ENCODE measurements around the gene GIMD1.

GIMD1 gene

GRCh38 chr4:106318511-106318910 is 50.1 kb downstream of the GIMD1 start:
- Histone ChIP-seq H3K36me3 (ENCODE audit: control insufficient read depth, insufficient read depth, low read length) (no peaks in the 10 kb centered on the region), H3K4me3 (ENCODE audit: low read length) (no peak overlapping the region), H3K4me1 (ENCODE audit: control insufficient read depth, insufficient read depth, low read length) (peaks cover 17% of the 10 kb centered on the region), H3K27me3 (ENCODE audit: control insufficient read depth, insufficient read depth, low read length) (no peaks in the 10 kb centered on the region), H3K9ac (ENCODE audit: low read length) (no peak overlapping the region), H3K27ac (ENCODE audit: low read depth, low read length) (no peak overlapping the region)

- Histone ChIP-seq H3K4me3 (ENCODE audit: low read length) (peak overlapping the region; percentile 92), H3K27ac (ENCODE audit: low read depth, low read length) (no peak overlapping the region), H3K9ac (ENCODE audit: low read length) (no peak overlapping the region), H3K27me3 (ENCODE audit: control insufficient read depth, insufficient read depth, low read length) (no peaks in the 10 kb centered on the region), H3K36me3 (ENCODE audit: control insufficient read depth, insufficient read depth, low read length) (no peaks in the 10 kb centered on the region), H3K4me1 (ENCODE audit: control insufficient read depth, insufficient read depth, low read length) (peaks cover 17% of the 10 kb centered on the region)
Observed at GRCh38 chr4:106317815-106318214, 50.8 kb downstream of the GIMD1 start.

DNA sequence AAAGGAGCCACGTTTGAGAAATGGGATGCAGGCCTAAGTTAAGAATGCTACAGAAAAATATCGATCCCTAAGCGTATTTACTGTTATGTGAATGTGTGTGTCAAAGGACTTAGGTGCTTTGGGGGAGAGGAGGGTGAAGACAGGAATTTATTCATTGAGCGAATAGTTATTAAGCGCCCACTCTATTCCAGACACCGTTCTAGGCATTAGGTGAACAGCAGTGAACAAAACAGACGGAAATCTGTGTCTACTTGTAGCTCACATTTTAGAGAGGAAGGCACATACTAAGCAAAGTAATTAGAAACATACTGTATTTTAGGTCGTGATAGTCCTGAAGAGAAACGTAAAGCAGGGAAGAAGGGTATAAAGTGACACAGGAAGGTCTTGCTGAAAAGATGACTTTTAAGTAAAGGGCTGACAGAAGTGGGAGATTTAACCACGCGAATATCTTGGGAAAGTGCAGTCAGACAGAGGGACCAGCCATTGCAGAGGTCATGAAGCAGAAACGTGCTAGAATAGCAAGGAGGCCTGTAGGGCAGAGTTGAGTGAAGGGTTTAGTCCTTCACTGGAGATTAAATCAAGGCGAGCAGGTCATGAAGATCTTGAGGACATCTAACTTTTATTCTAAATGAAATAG is 51.7 kb downstream of the GIMD1 start:
- Histone ChIP-seq H3K27me3 (ENCODE audit: control insufficient read depth, insufficient read depth, low read length) (no peaks in the 10 kb centered on the region), H3K4me1 (ENCODE audit: control insufficient read depth, insufficient read depth, low read length) (peaks cover 17% of the 10 kb centered on the region), H3K9ac (ENCODE audit: low read length) (peak overlapping the region; percentile 91), H3K36me3 (ENCODE audit: control insufficient read depth, insufficient read depth, low read length) (no peaks in the 10 kb centered on the region), H3K4me3 (ENCODE audit: low read length) (peak overlapping the region; percentile 92), H3K27ac (ENCODE audit: low read depth, low read length) (peak overlapping the region; percentile 97)

DNA sequence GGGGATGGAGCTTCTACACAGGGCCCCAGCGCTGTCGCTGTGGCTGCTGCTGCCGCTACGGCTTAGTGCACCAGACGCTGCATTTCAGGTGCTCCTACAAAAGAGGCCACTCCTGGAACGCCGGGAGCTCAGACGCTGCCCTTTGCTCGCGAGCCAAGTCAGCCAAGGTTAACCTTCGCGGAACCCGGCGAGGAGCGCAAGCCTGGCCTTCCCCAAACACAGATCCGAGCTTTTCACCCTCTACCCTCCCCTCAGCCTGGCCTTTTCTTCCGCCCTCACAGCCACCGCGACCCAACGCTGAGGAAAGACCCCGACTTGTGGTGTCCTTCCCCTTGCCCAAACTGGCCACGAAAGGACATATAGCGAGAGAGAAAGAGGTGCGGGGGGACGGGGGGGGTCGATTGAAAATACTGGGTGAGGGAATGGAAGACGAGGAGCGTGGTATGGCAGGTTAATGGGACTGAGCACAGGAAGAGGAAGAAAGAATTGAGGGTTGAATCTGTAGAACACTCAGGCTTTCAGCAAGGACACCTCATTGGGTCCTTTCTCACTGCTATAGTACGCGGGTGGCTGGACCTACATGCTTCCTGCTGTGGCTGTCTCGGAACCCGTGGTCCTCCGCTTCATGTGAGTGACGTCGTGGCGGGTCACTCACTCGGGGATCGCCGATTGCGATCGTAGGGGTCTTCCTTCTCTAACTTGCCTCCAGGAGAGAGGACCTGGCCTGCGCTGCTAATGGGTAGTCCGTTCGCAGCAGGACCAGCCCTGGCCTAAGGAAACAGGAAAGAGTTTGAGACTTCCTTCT is 52.4 kb downstream of the GIMD1 start, which contains the start of the genes AIMP1 and TBCK:
Gene AIMP1 (plus strand): TSS at position 583 of the 805 bp plus-strand sequence. CDS start 8,460 bp downstream, outside the sequence.
Gene TBCK (minus strand): TSS at position 242 of the 805 bp plus-strand sequence. CDS start 7,249 bp downstream, outside the sequence.
- H3K27me3 ChIP-seq (ENCODE audit: control insufficient read depth, insufficient read depth, low read length), result no peaks in the 10 kb centered on the region
- no peaks in the 10 kb centered on the region for H3K36me3 ChIP-seq (ENCODE audit: control insufficient read depth, insufficient read depth, low read length)
- H3K4me3 ChIP-seq (ENCODE audit: low read length), result peak within 1 kb of the TSS; percentile 92
- peak within 1 kb of the TSS; percentile 97 for H3K27ac ChIP-seq (ENCODE audit: low read depth, low read length)
- H3K9ac ChIP-seq (ENCODE audit: low read length), result peak within 1 kb of the TSS; percentile 91
- peaks cover 17% of the 10 kb centered on the region for H3K4me1 ChIP-seq (ENCODE audit: control insufficient read depth, insufficient read depth, low read length)

- peak overlapping the region; percentile 92 for H3K4me3 ChIP-seq (ENCODE audit: low read length)
- H3K9ac ChIP-seq (ENCODE audit: low read length), result peak overlapping the region; percentile 91
- H3K27me3 ChIP-seq (ENCODE audit: control insufficient read depth, insufficient read depth, low read length), result no peaks in the 10 kb centered on the region
- peaks cover 17% of the 10 kb centered on the region for H3K4me1 ChIP-seq (ENCODE audit: control insufficient read depth, insufficient read depth, low read length)
- H3K36me3 ChIP-seq (ENCODE audit: control insufficient read depth, insufficient read depth, low read length), result no peaks in the 10 kb centered on the region
- H3K27ac ChIP-seq (ENCODE audit: low read depth, low read length), result peak overlapping the region; percentile 97
Observed at GRCh38 chr4:106315476-106315967, 53.1 kb downstream of the GIMD1 start.

- no peaks in the 10 kb centered on the region for H3K27me3 ChIP-seq (ENCODE audit: control insufficient read depth, insufficient read depth, low read length)
- H3K4me1 ChIP-seq (ENCODE audit: control insufficient read depth, insufficient read depth, low read length), result peaks cover 17% of the 10 kb centered on the region
- no peak overlapping the region for H3K27ac ChIP-seq (ENCODE audit: low read depth, low read length)
- H3K9ac ChIP-seq (ENCODE audit: low read length), result no peak overlapping the region
- H3K4me3 ChIP-seq (ENCODE audit: low read length), result peak overlapping the region; percentile 92
- H3K36me3 ChIP-seq (ENCODE audit: control insufficient read depth, insufficient read depth, low read length), result no peaks in the 10 kb centered on the region
Observed at GRCh38 chr4:106314960-106315359, 53.6 kb downstream of the GIMD1 start.

DNA sequence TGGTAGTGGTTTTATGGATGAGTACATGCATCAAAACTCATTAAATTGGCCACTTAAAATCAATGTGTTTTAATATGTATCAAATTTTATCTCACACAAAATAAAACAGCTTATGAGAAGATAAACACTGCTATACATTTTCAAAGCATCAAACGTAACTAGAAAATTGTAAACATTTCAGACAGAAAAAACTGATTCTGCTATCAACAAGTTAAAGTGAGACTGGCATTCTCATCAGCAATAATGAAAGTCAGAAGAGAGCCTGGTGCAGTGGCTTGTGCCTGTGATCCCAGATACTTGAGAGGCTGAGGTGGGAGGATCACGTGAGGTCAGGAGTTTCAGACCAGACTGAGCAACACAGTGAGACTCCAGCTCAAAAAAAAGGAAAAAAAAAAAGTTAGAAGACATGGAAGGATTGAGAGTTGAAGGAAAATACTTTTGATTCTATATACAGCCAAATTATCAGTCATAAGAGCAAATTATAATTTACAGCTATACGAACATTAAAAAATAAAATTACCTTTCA is 55.5 kb downstream of the GIMD1 start:
- Histone ChIP-seq H3K4me3 (ENCODE audit: low read length) (no peak overlapping the region), H3K36me3 (ENCODE audit: control insufficient read depth, insufficient read depth, low read length) (no peaks in the 10 kb centered on the region), H3K27ac (ENCODE audit: low read depth, low read length) (no peak overlapping the region), H3K4me1 (ENCODE audit: control insufficient read depth, insufficient read depth, low read length) (peaks cover 17% of the 10 kb centered on the region), H3K9ac (ENCODE audit: low read length) (no peak overlapping the region), H3K27me3 (ENCODE audit: control insufficient read depth, insufficient read depth, low read length) (no peaks in the 10 kb centered on the region)

DNA sequence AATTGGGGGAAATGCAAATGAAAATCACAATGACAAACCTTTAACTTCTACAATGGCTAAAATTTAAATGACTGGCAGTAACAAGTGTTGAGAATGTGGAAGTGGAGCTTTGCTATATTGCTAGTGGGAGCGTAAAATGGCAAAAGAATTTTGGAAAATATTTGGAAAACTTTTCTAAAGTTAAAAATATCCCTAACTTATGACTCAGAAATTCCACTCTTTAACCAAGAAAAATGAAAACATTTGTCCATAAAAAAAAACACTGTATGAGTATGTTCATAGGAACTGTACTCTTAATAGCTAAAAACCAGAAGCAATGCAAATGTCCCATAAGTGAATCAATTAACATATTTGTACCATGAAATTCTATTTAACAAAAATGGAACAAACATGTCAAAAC is 56.2 kb downstream of the GIMD1 start:
- no peak overlapping the region for H3K4me3 ChIP-seq (ENCODE audit: low read length)
- peaks cover 11% of the 10 kb centered on the region for H3K4me1 ChIP-seq (ENCODE audit: control insufficient read depth, insufficient read depth, low read length)
- H3K9ac ChIP-seq (ENCODE audit: low read length), result no peak overlapping the region
- no peaks in the 10 kb centered on the region for H3K36me3 ChIP-seq (ENCODE audit: control insufficient read depth, insufficient read depth, low read length)
- no peaks in the 10 kb centered on the region for H3K27me3 ChIP-seq (ENCODE audit: control insufficient read depth, insufficient read depth, low read length)
- H3K27ac ChIP-seq (ENCODE audit: low read depth, low read length), result no peak overlapping the region

Measured in rectal smooth muscle tissue (tissue), 1 donor.